GM19043 (cell line): ENCODE results near the gene NABP2.

Experiments
- ATAC-seq: cut with Tn5 transposase; IDR thresholded peaks from one replicate; pipeline ENCODE4 v1.9.1; 2021; ENCODE audit warnings: low read depth; ENCODE audit not compliant: unreplicated experiment

NABP2 gene

GRCh38 chr12:56208006-56208405 is 16.1 kb upstream of the NABP2 start:
- no peak for ATAC-seq

DNA sequence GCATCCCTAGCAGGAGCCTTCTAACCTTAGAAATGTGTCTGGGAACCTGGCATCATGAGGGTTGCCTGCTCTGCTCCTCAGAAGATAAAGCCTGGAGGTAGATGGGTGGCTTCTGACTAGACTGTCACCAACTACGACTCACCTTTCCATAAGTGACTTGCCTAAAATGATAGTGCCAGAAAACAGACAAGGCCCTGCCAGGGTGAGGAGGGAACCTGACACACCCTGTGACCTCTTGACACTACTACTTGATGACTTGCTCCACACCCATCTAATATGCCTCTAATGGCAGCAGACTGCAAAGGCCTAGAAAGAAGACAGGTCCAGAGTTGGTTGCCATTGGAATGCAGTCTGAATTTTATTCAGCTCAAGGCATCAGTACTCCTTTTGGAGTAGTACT is 11.8 kb upstream of the NABP2 start:
- ATAC-seq, result no peak

- no peak for ATAC-seq
Measured at GRCh38 chr12:56213878-56214277, 10.3 kb upstream of the NABP2 start.

DNA sequence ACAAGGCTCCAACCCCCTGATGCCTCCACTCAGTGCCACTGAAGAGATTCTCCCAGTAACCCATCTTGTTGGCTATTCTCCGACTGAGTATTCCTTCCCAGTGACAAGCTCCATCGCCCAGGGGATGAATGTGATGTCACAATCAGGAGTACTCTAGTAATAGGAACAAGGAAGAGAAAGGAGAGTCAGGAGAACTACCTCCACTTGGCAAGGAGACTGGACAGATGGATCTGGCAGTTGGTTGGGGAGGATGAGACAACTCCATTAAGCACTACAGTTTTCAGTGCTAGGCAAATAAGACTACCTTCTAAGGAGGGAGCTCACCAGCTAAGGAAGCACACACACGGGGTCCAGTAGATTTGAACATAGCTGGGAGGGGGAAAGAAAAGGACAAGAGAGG is 7.7 kb upstream of the NABP2 start:
- ATAC-seq, result no peak

- no peak for ATAC-seq
Measured at GRCh38 chr12:56219840-56220239, 4.3 kb upstream of the NABP2 start.

GRCh38 chr12:56220611-56221231 is 3.4 kb upstream of the NABP2 start:
- ATAC-seq, result no peak

GRCh38 chr12:56221232-56221756 is 2.8 kb upstream of the NABP2 start:
- ATAC-seq, result peak; percentile 10

GRCh38 chr12:56221757-56222530 is 2.2 kb upstream of the NABP2 start, which contains the start of gene RNF41:
Gene RNF41, minus strand, starts transcription at chr12:56221922. Its CDS starts 7,875 bp downstream, at chr12:56214047.
- peak; percentile 76 for ATAC-seq

DNA sequence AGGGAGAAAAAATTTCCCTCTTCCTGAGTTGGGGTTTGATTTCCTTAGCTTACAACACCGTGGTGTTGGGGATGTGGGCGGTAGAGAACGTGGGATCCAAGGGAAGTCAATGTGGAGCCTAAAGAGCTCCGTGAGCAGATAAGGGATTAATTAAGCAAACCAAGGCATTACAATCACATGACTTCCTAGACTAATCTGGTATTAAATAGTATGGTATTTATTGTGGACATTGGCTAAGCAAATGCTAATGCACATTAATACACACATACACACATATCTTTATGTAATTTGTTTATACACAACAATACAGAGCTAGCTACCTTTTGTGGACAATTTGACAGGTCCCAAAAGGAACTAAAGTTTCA is 1.6 kb upstream of the NABP2 start:
- ATAC-seq, result no peak

DNA sequence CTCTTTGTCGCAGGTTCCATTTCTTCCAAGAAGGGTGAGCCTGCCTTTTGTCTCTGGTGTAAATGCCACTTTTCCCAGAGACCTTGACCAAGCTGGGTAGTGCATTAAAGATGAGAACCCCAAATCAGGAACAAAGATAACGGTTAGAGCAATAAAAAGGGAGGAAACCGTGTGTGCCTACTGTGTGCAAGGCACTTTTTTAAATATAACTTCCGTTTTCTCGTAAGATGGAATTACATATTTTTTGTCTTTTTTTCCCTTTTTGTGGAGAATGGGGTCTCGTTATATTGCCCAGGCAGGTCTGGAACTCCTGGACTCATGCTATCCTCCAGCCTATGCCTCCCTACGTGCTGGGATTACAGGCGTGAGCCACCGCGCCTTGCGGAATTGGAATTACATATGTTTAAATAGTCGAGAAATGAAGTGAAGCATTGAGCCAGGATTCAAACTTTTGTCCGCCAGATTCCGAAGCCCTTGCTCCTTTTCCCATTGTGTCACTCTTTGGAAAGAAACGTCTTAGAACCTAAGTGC is 506 bp upstream of the NABP2 start:
- ATAC-seq, result no peak

DNA sequence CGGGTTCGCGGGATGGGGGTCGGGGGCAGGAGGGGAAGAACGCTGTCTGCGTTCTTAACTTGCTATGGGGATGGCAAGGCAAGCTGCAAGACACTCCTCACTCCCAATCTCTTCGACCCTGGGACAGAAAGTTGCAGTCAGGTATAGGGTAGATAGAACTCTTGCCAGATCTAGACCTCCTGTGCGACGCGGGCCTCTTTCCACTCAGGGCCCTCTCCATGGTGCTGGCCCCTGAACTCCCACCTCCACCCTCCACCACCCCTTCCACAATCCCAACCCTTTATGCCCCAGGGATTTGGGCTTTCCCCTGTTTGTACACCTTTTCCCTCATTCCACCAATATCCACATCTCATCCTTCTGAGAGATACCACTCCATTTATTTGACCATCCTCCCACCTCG is 812 bp downstream of the NABP2 start:
- ATAC-seq, result no peak

- ATAC-seq, result no peak
Measured at GRCh38 chr12:56229082-56229481, 4.9 kb downstream of the NABP2 start.

- ATAC-seq, result no peak
Measured at GRCh38 chr12:56229916-56230431, 5.8 kb downstream of the NABP2 start, which contains the start of gene SLC39A5. Gene SLC39A5, plus strand, starts transcription at chr12:56230051. Its CDS starts 1,224 bp downstream, at chr12:56231275.

DNA sequence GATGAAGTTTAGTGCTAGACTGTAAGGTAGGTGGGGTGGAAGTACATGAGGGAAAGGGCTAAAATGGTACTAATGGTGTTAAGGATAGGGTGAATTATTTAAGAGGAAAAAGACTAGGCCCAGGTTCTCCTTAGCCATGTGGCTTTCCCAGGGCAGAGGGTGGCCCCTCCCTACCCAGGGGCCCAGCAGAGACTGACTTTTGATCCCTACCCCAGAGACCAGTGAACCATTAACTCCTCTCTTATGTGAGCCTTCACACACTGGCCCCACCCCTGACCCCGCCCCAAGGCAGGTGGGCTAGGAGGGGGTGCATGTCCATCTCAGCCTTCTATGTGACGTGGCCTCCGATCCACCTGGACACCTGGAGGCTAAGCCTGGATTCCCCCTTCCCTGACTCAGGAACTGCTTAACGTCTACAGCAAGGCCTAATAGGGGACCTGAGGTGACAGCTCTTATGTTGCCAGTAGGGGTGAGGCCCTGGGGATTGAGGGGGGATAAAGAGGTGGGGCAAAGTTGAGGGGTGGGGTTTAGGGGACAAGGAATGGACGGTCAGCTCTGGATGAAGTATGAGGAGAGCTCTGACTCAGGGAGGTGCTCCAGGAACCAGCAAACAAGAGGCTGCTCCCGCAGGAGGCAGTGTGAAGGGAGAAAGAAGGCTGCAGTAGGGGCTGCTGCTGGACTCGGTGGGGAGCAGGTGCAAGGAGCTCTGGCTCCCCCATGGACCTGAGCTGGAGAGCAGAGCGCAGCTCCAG is 6.5 kb downstream of the NABP2 start:
- ATAC-seq, result no peak

GRCh38 chr12:56231184-56231582 is 7.0 kb downstream of the NABP2 start:
- no peak for ATAC-seq

DNA sequence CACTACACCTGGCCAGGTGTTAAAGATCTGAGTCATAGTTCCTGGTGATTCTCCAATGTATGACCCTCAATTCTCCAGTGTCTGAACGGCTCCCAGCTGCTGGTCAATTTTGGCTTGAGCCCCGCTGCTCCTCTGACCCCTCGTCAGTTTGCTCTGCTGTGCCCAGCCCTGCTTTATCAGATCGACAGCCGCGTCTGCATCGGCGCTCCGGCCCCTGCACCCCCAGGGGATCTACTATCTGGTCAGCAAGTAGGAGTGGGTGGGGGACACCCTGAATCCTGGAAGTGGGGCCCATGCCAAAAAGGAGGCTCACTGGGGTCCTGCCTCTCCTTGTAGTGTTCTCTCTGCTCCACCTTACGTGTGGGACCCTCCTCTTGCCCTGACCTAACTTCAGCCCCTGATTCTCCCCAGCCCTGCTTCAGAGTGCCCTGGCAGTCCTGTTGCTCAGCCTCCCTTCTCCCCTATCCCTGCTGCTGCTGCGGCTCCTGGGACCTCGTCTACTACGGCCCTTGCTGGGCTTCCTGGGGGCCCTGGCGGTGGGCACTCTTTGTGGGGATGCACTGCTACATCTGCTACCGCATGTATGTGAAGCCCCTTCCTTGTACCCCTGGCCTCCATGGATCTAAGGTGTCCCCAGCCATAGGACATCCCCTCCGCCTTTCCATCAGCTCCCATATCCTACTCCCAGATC is 10.7 kb downstream of the NABP2 start:
- ATAC-seq, result no peak

- ATAC-seq, result no peak
Measured at GRCh38 chr12:56236091-56236490, 11.9 kb downstream of the NABP2 start.

DNA sequence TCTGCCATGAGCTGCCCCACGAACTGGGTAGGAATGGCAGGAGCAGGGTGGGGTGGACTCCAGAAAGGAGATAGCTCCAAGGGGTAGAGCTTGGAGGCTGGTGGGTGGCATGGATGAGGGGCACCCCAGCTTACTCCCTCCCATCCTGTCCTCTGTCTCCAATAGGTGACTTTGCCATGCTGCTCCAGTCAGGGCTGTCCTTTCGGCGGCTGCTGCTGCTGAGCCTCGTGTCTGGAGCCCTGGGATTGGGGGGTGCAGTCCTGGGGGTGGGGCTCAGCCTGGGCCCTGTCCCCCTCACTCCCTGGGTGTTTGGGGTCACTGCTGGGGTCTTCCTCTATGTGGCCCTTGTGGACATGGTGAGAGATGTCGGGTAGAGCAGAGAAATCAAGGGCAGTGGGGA is 12.8 kb downstream of the NABP2 start:
- ATAC-seq, result no peak

- no peak for ATAC-seq
Measured at GRCh38 chr12:56237552-56237951, 13.4 kb downstream of the NABP2 start.
